Tibial nerve (tissue), 4 donors: ENCODE results near the gene ZDHHC9. TPM values are rescaled to one million over a fixed set of nuclear protein-coding genes. Genes with fewer than 3 reads are reported as not detected.
"Not testable (repeated sequence)": the region's sequence is repeated elsewhere in the genome, so short reads cannot be mapped to it uniquely, and the experiment has no call there.

Experiments used
- DNase-seq, 2 donors: peaks; one replicate each; pipeline ENCODE4 v3.0.0-alpha.2; 2019; ENCODE audit warnings: low spot score in 2 of 2
- H3K27ac ChIP-seq, 4 donors: fragments of 200-600 bp; sonication (generic) in 3 of 4; one replicate each; pipeline ENCODE4 v1.5.1; 2017 to 2019; ENCODE audit warnings: mild to moderate bottlenecking in 1 of 4
- H3K27me3 ChIP-seq, 2 donors: fragments of 200-600 bp; sonication (generic) in 1 of 2; one replicate each; pipeline versions ENCODE4 v1.5.1 to v1.6.0; 2017 to 2019
- H3K36me3 ChIP-seq, 3 donors: fragments of 200-600 bp; sonication (generic); one replicate each; pipeline ENCODE4 v1.5.1; 2018 to 2019
- H3K4me1 ChIP-seq, 4 donors: fragments of 200-600 bp; sonication (generic) in 3 of 4; one replicate each; pipeline ENCODE4 v1.5.1; 2017 to 2019
- H3K4me3 ChIP-seq, 4 donors: fragments of 200-600 bp; sonication (generic) in 3 of 4; one replicate each; pipeline ENCODE4 v1.5.1; 2017 to 2019; ENCODE audit warnings: mild to moderate bottlenecking in 1 of 4, moderate library complexity in 1 of 4
- H3K9me3 ChIP-seq, 4 donors: fragments of 200-600 bp; sonication (generic) in 3 of 4; one replicate each; pipeline ENCODE4 v1.5.1; 2017 to 2019
- CTCF ChIP-seq, 5 experiments: fragments of 200-600 bp in 3 of 5; fragments of 450-650 bp in 2 of 5; sonication (generic) in 3 of 5; IDR thresholded peaks; one replicate each; pipeline ENCODE4 v1.5.1; 2016 to 2019; ENCODE audit warnings: antibody characterized with exemption in 5 of 5, mild to moderate bottlenecking in 3 of 5, moderate library complexity in 2 of 5
- EP300 ChIP-seq, 2 donors: sonication (generic); formaldehyde crosslinking; IDR thresholded peaks; one replicate each; pipeline ENCODE4 v1.6.1; 2017; ENCODE audit warnings: antibody characterized with exemption in 2 of 2, mild to moderate bottlenecking in 1 of 2
- POLR2A ChIP-seq, 2 donors: fragments of 450-650 bp; IDR thresholded peaks; one replicate each; pipeline ENCODE4 v1.6.1; 2017; ENCODE audit warnings: antibody characterized with exemption in 2 of 2, mild to moderate bottlenecking in 2 of 2, moderate library complexity in 2 of 2
- WGBS, 2 donors: methylation state at CpG; one replicate each; pipeline ENCODE4 v1.1.5; 2018; 5-methylcytosine and 5-hydroxymethylcytosine counted together
- total RNA-seq, 4 donors: library from RNA; depleted of rRNA; stranded (reverse); fragments of >200 nt; gene quantifications; one replicate each; pipeline ENCODE4 v1.1.0, GENCODE V29; 2016

The ZDHHC9 gene
- 10 to 100 TPM; 14.0 to 27.6 (median 19.1) TPM for total RNA-seq

GRCh38 chrX:129843459-129844306 lies at the start of gene ZDHHC9:
Gene ZDHHC9, minus strand, starts transcription at chrX:129843886. Its CDS starts 1,941 bp downstream, at chrX:129841945.
- H3K36me3 ChIP-seq: no peaks in the 10 kb centered on the region
- peak within 1 kb of the TSS; percentile 71 to 89 (median 77) for H3K27ac ChIP-seq
- peak in 1 of 2 donors; percentile 77 for TF ChIP-seq EP300 (IDR thresholded peaks at IDR 0.05)
- TF ChIP-seq CTCF (IDR thresholded peaks at IDR 0.05): peak in 3 of 5 experiments; percentile 7 to 48 (median 31)
- TF ChIP-seq POLR2A (IDR thresholded peaks at IDR 0.05): peak; percentile 43 to 67
- peak within 1 kb of the TSS; percentile 44 to 79 (median 65) for H3K4me3 ChIP-seq
- 2 to 46% methylated on average over 13 to 66 of the region's 72 CpGs for WGBS, 2 donors
- H3K4me1 ChIP-seq: peaks cover 0 to 7% (median 0%) of the 10 kb centered on the region in 4 donors
- H3K9me3 ChIP-seq: no peaks in the 10 kb centered on the region
- DNase-seq: peak; percentile 77 to 87
- H3K27me3 ChIP-seq: peaks cover 0 to 3% of the 10 kb centered on the region in 2 donors

- Histone ChIP-seq H3K4me1 (no peaks in the 10 kb centered on the region), H3K4me3 (no peak overlapping the region), H3K36me3 (no peaks in the 10 kb centered on the region), H3K9me3 (no peaks in the 10 kb centered on the region), H3K27me3 (no peaks in the 10 kb centered on the region), H3K27ac (no peak overlapping the region)
- WGBS, 2 donors: 88 to 97% methylated on average over 5 of the region's 5 CpGs
- TF ChIP-seq EP300 (IDR thresholded peaks at IDR 0.05) (no peak), CTCF (IDR thresholded peaks at IDR 0.05) (no peak), POLR2A (IDR thresholded peaks at IDR 0.05) (no peak)
- DNase-seq: no peak
Measured at GRCh38 chrX:129877401-129877800, 33.7 kb upstream of the ZDHHC9 start.

GRCh38 chrX:129876771-129877305 lies 33.2 kb upstream of the ZDHHC9 start:
- H3K27ac ChIP-seq: no peak overlapping the region
- no peaks in the 10 kb centered on the region for H3K36me3 ChIP-seq
- DNase-seq: no peak
- H3K27me3 ChIP-seq: no peaks in the 10 kb centered on the region
- no peaks in the 10 kb centered on the region for H3K9me3 ChIP-seq
- 48 to 80% methylated on average over 1 to 4 of the region's 4 CpGs for WGBS, 2 donors
- H3K4me1 ChIP-seq: no peaks in the 10 kb centered on the region
- TF ChIP-seq CTCF (IDR thresholded peaks at IDR 0.05) (no peak), POLR2A (IDR thresholded peaks at IDR 0.05) (no peak), EP300 (IDR thresholded peaks at IDR 0.05) (no peak)
- no peak overlapping the region for H3K4me3 ChIP-seq

- no peaks in the 10 kb centered on the region for H3K27me3 ChIP-seq
- TF ChIP-seq EP300 (IDR thresholded peaks at IDR 0.05) (no peak), POLR2A (IDR thresholded peaks at IDR 0.05) (no peak), CTCF (IDR thresholded peaks at IDR 0.05) (no peak)
- H3K36me3 ChIP-seq: no peaks in the 10 kb centered on the region
- WGBS, 2 donors: 44 to 52% methylated on average over 2 to 3 of the region's 3 CpGs
- no peak for DNase-seq
- H3K27ac ChIP-seq: no peak overlapping the region
- no peaks in the 10 kb centered on the region for H3K9me3 ChIP-seq
- H3K4me3 ChIP-seq: no peak overlapping the region
- no peaks in the 10 kb centered on the region for H3K4me1 ChIP-seq
Measured at GRCh38 chrX:129875669-129876068, 32.0 kb upstream of the ZDHHC9 start.

- H3K27me3 ChIP-seq: no peaks in the 10 kb centered on the region
- no peaks in the 10 kb centered on the region for H3K36me3 ChIP-seq
- H3K9me3 ChIP-seq: no peaks in the 10 kb centered on the region
- H3K4me3 ChIP-seq: no peak overlapping the region
- WGBS, 2 donors: 76 to 77% methylated on average over 2 of the region's 2 CpGs
- no peaks in the 10 kb centered on the region for H3K4me1 ChIP-seq
- H3K27ac ChIP-seq: no peak overlapping the region
- DNase-seq: no peak
- TF ChIP-seq EP300 (IDR thresholded peaks at IDR 0.05) (no peak), CTCF (IDR thresholded peaks at IDR 0.05) (no peak), POLR2A (IDR thresholded peaks at IDR 0.05) (no peak)
Measured at GRCh38 chrX:129872524-129872923, 28.8 kb upstream of the ZDHHC9 start.

- not testable (repeated sequence) for H3K4me1 ChIP-seq, H3K36me3 ChIP-seq, H3K27ac ChIP-seq, H3K27me3 ChIP-seq, H3K4me3 ChIP-seq, DNase-seq, H3K9me3 ChIP-seq
- WGBS, 2 donors: 59 to 64% methylated on average over 3 of the region's 3 CpGs
Measured at GRCh38 chrX:129866321-129866720, 22.6 kb upstream of the ZDHHC9 start.

GRCh38 chrX:129859134-129859533 lies 15.4 kb upstream of the ZDHHC9 start:
- not testable (repeated sequence) for H3K36me3 ChIP-seq, H3K9me3 ChIP-seq, H3K4me3 ChIP-seq, H3K27me3 ChIP-seq, H3K27ac ChIP-seq, H3K4me1 ChIP-seq, DNase-seq
- WGBS, 2 donors: 61 to 64% methylated on average over 6 of the region's 6 CpGs

GRCh38 chrX:129851825-129852224 lies 8.1 kb upstream of the ZDHHC9 start:
- H3K36me3 ChIP-seq, H3K27ac ChIP-seq, H3K4me1 ChIP-seq, DNase-seq, H3K27me3 ChIP-seq, H3K9me3 ChIP-seq, H3K4me3 ChIP-seq: not testable (repeated sequence)
- WGBS, 2 donors: 67 to 88% methylated on average over 2 of the region's 4 CpGs
